NCI-H2107 (cell line): ENCODE results near the gene CYP4A22.
"Not testable (repeated sequence)": the region's sequence is repeated elsewhere in the genome, so short reads cannot be mapped to it uniquely, and the experiment has no call there.

ENCODE experiments used
- DNase-seq: peaks from one replicate; lab custom pipeline; 2025; lab: John Stamatoyannopoulos, UW

The CYP4A22 gene

GRCh38 chr1:47156457-47156856, 19.2 kb downstream of the CYP4A22 start:
- DNase-seq: not testable (repeated sequence)

GRCh38 chr1:47157957-47158356, 20.7 kb downstream of the CYP4A22 start:
- not testable (repeated sequence) for DNase-seq

DNA sequence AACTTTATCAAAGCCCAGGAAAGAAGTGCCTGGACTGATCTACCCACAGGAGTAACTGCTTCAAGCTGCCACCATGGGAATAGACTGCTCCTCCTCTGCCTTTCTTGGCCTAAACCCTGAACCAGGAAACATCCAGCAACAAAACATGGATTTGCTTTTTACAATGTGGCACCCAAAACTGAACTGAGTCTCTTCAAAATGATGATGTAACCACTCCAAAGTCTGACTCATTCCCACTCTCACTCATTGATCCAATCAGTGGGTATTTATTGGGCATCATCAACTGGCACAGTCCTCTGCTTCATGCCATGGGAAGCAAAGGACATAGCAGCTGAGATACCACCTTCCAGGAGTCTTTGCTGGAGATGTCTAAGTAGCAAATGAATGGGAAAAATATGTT, 23.5 kb downstream of the CYP4A22 start:
- no peak for DNase-seq

DNA sequence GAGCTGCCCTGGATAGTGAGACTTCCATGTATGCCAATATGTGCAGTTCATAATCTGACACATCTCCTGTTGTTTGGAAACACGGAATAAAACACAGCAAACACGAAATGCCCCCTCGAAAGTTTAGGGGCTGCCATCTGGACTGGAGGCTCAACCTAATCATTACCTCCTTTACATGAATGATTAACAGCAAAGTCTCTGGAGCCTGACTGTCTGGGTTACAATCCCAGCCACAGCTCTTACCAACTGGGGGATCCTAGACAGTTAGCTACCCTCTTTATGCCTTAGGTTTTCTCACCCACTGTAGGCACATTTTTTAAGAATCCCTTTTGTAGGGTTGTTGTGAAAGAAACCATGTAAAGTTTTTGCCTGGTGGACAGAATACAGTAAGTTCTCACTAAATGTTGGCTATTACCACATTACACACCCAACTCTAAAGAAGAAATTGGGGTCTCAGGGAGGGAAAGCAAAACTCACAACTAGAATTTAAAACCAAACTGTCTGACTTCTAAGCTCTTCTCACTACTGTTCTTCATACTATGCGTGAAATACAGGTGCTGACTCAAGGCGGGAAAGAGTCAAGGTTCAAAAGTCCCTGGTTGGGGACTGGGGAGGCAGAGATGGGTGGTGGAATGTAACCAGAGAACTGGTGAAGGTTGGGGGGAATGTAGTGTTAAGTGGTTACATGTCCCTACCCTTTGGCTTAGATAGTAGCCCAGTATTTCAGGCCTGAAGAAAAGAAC, 24.2 kb downstream of the CYP4A22 start:
- no peak for DNase-seq

- no peak for DNase-seq
Observed at GRCh38 chr1:47164552-47164951, 27.3 kb downstream of the CYP4A22 start.

DNA sequence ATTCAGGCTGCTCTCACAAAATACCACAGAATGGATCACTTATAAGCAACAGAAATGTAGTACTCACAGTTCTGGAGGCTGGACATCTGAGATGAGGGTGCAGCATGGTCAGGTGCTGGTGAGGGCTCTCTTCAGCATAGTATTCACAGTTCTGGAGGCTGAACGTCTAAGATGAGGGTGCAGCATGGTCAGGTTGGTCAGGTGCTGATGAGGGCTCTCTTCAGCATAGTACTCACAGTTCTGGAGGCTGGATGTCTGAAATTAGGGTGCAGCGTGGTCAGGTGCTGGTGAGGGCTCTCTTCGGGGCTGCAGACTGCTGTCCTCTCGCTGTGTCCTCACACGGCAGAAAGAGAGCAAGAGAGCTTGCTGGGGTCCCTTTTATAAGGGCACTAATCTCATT, 35.5 kb downstream of the CYP4A22 start:
- DNase-seq: no peak

GRCh38 chr1:47174656-47175020, 37.4 kb downstream of the CYP4A22 start:
- no peak for DNase-seq

DNA sequence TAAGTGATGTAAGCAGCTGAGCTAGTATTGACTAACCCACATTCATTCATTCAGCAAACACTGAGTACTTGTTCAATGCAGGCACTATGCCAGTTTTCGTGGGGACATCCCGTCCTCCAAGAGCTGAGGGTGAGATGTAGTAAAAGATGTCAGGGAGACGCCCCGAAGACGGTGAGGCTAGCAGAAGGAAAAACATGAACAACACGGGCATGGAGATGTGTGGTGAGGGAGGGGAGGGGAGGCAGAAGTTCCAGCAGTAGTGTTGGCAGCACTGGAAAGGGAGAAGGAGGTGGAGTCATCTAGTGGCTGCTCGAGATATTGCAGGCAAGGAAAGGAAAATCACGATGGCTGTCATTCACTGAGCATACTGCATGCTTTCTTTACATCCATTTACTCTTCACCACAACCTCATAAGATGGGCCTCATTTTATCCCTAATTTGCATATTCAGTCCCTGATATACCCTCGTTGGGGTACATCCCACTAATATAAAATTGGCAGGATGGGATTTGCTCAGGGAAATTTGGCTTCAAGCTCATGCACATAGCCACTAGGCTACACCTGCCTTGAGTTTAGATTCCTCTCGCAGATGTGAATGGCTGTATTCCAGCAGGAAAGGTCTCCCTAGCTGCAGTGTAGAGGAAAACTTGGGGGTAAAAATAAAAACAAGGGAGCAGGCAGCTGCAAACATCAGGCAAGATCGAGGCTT, 38.1 kb downstream of the CYP4A22 start:
- DNase-seq: no peak

DNA sequence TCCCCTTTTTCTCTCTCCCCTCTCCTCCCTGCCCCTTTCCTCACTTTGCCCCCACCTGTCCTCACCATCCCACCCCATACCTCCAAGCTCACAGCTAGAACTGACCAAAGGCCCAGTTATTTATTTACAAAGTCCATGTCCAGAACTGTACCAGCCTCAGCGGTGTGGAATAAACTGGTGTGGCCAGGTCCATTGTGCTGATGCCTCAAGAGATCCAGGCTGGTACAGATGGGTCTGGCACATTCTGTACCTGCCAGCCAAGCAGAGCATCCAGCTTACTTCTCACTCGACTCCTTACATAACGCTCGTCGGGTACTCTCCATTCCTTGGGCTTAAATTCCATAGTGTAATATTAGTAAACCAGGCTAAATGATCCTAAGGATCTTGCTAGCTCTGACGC, 40.8 kb downstream of the CYP4A22 start:
- no peak for DNase-seq

DNA sequence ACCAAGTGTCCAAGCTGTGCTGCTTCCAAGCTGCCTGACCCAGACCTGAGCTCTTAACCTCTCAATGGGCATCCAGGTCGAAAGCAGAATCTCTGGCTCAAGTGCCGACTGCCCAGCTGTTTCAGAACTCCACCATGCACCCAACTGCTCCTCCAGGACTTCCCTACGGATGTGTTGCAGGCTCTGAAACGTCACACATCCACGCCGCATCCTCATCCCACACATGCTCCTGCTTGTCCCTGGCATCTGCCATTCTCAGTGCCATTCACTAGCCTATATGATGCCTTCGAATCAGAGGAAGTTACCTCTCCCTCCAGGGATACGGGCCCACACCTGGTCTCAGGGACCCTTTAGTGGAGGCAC, 41.4 kb downstream of the CYP4A22 start:
- no peak for DNase-seq

GRCh38 chr1:47179017-47179987, 42.1 kb downstream of the CYP4A22 start:
- DNase-seq: peak; percentile 73

GRCh38 chr1:47179988-47180563, 42.8 kb downstream of the CYP4A22 start:
- no peak for DNase-seq

- DNase-seq: no peak
Observed at GRCh38 chr1:47180603-47181094, 43.4 kb downstream of the CYP4A22 start.

DNA sequence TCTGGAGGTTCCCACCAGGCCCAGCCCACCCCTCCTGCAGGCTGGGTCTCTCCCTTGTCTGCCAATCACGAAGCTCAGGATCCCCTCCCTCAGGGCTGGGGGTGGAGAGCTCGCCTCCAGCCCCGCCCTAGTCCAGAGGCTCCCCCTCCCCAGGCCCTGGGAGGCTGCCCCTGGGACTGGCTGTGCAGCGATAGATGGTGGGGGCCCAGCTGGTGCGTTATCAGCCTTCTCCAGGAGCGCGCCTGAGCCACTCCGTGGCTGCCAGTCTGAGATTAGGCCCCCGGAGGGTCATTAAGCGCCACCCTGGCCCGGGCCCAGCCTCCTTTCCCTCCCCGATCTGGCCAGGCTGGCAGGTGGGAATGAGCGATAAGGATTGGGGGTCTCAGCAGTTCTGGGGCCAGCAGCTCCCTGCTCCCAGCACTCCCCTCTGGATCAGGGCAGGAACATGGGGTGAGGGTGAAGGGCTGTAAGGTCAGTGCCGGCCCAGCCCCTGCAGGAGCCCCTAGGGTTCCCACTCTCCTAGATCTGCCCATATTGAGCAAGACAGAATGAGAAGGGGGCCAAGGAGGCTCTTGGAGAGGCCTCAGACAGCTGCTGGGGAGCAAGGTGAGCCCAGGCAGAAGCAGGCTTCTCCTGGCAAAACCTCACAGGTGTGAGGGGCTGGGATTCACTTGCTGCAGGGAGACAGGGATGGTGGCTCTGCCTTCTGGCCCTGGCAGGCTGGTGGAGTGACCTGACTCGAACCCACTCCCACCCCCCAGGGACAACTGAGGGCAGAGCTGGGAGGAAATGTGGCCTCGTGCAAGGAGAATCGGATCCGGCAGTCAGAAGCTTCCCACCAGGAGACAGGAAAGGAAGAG, 44.1 kb downstream of the CYP4A22 start:
- DNase-seq: no peak

DNA sequence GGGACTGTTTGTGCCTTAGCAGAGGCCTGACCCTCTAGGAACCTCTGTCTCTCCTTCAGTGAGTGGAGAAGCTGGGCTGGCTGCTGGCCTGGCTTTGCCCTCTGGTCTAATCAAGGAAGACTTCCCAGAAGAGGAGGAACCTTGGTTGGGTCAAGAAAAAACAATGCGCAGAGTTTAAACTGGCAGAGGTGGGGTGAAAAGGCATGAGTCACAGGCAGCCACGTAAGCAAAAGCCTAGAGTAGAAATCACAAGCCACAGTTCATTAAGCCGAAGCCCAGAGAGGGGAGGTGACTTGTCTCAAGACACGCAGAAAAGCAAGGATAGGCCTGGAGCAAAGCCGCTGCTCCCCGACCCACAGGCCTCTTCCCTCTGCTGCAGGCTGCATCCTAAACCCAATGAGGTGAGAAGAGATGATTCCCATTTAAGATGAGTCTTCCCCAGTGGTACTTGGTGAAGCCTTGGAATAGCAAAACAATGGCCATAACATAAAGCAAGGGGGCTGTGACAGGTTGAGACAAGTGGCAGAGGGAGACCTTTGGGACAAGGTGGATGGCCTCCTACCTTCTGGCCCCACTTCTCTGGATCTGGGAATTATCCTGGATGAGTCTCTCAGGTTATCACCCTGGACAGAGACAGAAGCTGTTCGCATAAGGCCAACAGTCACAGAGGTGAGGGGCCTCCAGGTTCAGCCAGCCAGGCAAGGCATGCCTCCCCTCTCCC, 44.9 kb downstream of the CYP4A22 start:
- DNase-seq: no peak

- DNase-seq: no peak
Observed at GRCh38 chr1:47182676-47183235, 45.5 kb downstream of the CYP4A22 start.

DNA sequence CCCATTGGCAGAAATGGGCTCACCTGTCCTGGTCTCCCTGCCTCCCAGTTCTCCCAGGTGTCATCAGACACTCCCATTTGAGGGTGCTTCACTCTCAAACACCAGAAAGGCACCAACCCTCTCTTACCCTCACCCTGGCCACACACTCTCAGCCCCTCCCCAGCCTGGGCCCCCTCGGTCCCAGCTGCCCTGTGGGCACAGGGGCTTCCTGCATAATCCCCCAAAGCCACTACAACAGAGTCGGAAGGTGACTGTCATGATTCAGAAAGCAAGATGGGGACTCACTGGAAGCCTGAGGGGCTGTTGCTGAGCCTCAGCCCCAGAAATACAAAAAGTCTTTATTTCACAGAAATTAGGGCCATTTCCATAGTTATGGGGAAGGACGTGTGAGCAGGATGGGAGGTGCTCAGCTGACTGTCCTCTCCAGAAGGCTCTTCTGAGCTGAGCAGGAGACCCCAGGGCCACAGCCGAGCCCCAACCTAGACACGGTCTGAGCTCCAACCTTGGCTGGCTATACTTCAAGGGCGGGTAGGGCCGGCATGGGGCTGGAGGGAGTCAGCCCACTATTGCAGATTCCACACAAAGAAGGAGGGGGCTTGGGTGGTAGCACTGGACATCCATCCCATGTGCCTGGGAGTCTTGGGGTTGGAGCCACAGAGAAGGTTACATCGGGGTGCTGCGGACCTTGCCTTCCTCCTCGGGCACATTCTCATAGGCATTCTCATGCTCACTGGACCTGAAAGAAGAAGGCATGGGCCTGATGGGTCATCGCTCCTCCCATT, 46.3 kb downstream of the CYP4A22 start:
- DNase-seq: no peak

DNA sequence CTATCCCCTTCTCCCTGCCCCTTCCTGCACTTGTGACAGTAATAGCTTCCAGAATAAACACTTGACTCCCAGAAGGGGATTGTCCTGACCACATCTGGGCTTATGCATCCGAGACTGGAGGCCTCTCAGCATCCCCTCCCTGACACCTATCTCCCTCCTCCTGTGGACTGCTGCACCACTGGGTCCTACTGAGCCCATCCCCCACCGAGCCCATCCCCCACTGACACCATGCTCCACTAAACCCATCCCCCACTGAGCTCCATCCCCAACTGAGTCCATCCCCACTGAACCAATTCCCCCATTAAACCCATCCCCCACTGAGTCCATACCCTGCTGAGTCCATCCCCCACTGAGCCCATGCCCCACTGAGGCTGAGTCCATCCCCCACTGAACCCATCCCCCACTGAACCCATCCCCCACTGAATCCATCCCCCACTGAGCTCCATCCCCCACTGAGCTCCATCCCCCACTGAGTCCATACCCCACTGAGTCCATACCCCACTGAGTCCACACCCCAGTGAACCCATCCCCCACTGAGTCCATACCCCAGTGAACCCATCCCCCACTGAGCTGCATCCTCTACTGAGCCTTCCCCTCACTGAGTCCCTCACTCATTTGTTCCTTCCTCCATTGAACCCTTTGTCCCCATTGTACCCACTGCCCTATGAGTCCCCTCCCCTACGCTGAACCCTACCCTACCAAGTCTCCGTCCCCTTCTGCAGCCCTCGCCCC, 47.0 kb downstream of the CYP4A22 start:
- DNase-seq: no peak
